ENCODE measurements around the gene ANKRD23.

ANKRD23 gene

GRCh38 chr2:96832754-96833507, 10.9 kb downstream of the ANKRD23 start:
- DNase-seq: peak; percentile 84

- no peak for DNase-seq
Measured at GRCh38 chr2:96832408-96832753, 11.4 kb downstream of the ANKRD23 start.

GRCh38 chr2:96831679-96832078, 12.1 kb downstream of the ANKRD23 start:
- DNase-seq: no peak

- DNase-seq: no peak
Measured at GRCh38 chr2:96830044-96830562, 13.7 kb downstream of the ANKRD23 start.

GRCh38 chr2:96828874-96829273, 14.9 kb downstream of the ANKRD23 start:
- DNase-seq: no peak

GRCh38 chr2:96828436-96828835, 15.4 kb downstream of the ANKRD23 start:
- no peak for DNase-seq

- DNase-seq: no peak
Measured at GRCh38 chr2:96826546-96827278, 17.1 kb downstream of the ANKRD23 start.

- no peak for DNase-seq
Measured at GRCh38 chr2:96825057-96825456, 18.8 kb downstream of the ANKRD23 start.

- DNase-seq: no peak
Measured at GRCh38 chr2:96824079-96824870, 19.5 kb downstream of the ANKRD23 start.

- no peak for DNase-seq
Measured at GRCh38 chr2:96823198-96823597, 20.6 kb downstream of the ANKRD23 start.

GRCh38 chr2:96822786-96823185, 21.0 kb downstream of the ANKRD23 start:
- no peak for DNase-seq

GRCh38 chr2:96821113-96821675, 22.6 kb downstream of the ANKRD23 start:
- no peak for DNase-seq

- DNase-seq: no peak
Measured at GRCh38 chr2:96819876-96820511, 23.8 kb downstream of the ANKRD23 start.

- no peak for DNase-seq
Measured at GRCh38 chr2:96819128-96819875, 24.5 kb downstream of the ANKRD23 start.

GRCh38 chr2:96817882-96818281, 25.9 kb downstream of the ANKRD23 start:
- no peak for DNase-seq

GRCh38 chr2:96816836-96817702, 26.8 kb downstream of the ANKRD23 start:
- peak; percentile 31 for DNase-seq

- peak; percentile 91 for DNase-seq
Measured at GRCh38 chr2:96816127-96816835, 27.5 kb downstream of the ANKRD23 start, which contains the start of gene CNNM3. Gene CNNM3 (plus strand): TSS chr2:96816268. CDS start chr2:96816278, 10 bp downstream.

GRCh38 chr2:96815326-96816126, 28.3 kb downstream of the ANKRD23 start:
- peak; percentile 76 for DNase-seq

- no peak for DNase-seq
Measured at GRCh38 chr2:96813656-96814055, 30.2 kb downstream of the ANKRD23 start.

All from NCI-H2171 treated with DMSO at 0.1 percent for 48 hours (cell line).